ENCODE measurements around the gene SEMA4D.

Gene SEMA4D

GRCh38 chr9:89448821-89449220 is 49.1 kb downstream of the SEMA4D start:
- no peak for FAIRE-seq
- no peak for DNase-seq (ENCODE audit: insufficient read length, low spot score)

- FAIRE-seq (peak; percentile 52), DNase-seq (ENCODE audit: insufficient read length, low spot score) (no peak)
Observed at GRCh38 chr9:89448381-89448780, 49.5 kb downstream of the SEMA4D start.

- no peak for FAIRE-seq
- no peak for DNase-seq (ENCODE audit: insufficient read length, low spot score)
Observed at GRCh38 chr9:89447416-89447815, 50.5 kb downstream of the SEMA4D start.

GRCh38 chr9:89446961-89447310 is 51.0 kb downstream of the SEMA4D start:
- FAIRE-seq (no peak), DNase-seq (ENCODE audit: insufficient read length, low spot score) (no peak)

- FAIRE-seq = peak; percentile 42
- DNase-seq (ENCODE audit: insufficient read length, low spot score) = no peak
Observed at GRCh38 chr9:89446261-89446960, 51.5 kb downstream of the SEMA4D start.

GRCh38 chr9:89445801-89446251 is 52.1 kb downstream of the SEMA4D start:
- FAIRE-seq (no peak), DNase-seq (ENCODE audit: insufficient read length, low spot score) (no peak)

- DNase-seq (ENCODE audit: insufficient read length, low spot score) = no peak
- no peak for FAIRE-seq
Observed at GRCh38 chr9:89444925-89445765, 52.8 kb downstream of the SEMA4D start.

GRCh38 chr9:89444274-89444673 is 53.6 kb downstream of the SEMA4D start:
- DNase-seq (ENCODE audit: insufficient read length, low spot score) (no peak), FAIRE-seq (no peak)

- FAIRE-seq = no peak
- DNase-seq (ENCODE audit: insufficient read length, low spot score) = no peak
Observed at GRCh38 chr9:89442981-89443814, 54.7 kb downstream of the SEMA4D start.

GRCh38 chr9:89442501-89442978 is 55.4 kb downstream of the SEMA4D start:
- FAIRE-seq (peak; percentile 97), DNase-seq (ENCODE audit: insufficient read length, low spot score) (no peak)

- DNase-seq (ENCODE audit: insufficient read length, low spot score) (no peak), FAIRE-seq (no peak)
Observed at GRCh38 chr9:89441986-89442385, 55.9 kb downstream of the SEMA4D start.

GRCh38 chr9:89441655-89441970 is 56.3 kb downstream of the SEMA4D start:
- FAIRE-seq (no peak), DNase-seq (ENCODE audit: insufficient read length, low spot score) (no peak)

GRCh38 chr9:89440951-89441654 is 56.8 kb downstream of the SEMA4D start:
- DNase-seq (ENCODE audit: insufficient read length, low spot score) = no peak
- FAIRE-seq = peak; percentile 31

GRCh38 chr9:89440548-89440947 is 57.4 kb downstream of the SEMA4D start:
- DNase-seq (ENCODE audit: insufficient read length, low spot score) = no peak
- FAIRE-seq = peak; percentile 84

GRCh38 chr9:89440046-89440445 is 57.9 kb downstream of the SEMA4D start:
- DNase-seq (ENCODE audit: insufficient read length, low spot score) = no peak
- no peak for FAIRE-seq

- FAIRE-seq = peak; percentile 76
- DNase-seq (ENCODE audit: insufficient read length, low spot score) = no peak
Observed at GRCh38 chr9:89439571-89439970, 58.3 kb downstream of the SEMA4D start.

- FAIRE-seq = peak; percentile 55
- DNase-seq (ENCODE audit: insufficient read length, low spot score) = no peak
Observed at GRCh38 chr9:89438194-89438593, 59.7 kb downstream of the SEMA4D start.

- DNase-seq (ENCODE audit: insufficient read length, low spot score) (no peak), FAIRE-seq (no peak)
Observed at GRCh38 chr9:89437772-89438171, 60.1 kb downstream of the SEMA4D start.

GRCh38 chr9:89436963-89437625 is 60.8 kb downstream of the SEMA4D start:
- DNase-seq (ENCODE audit: insufficient read length, low spot score) = no peak

GRCh38 chr9:89436326-89436725 is 61.6 kb downstream of the SEMA4D start:
- DNase-seq (ENCODE audit: insufficient read length, low spot score) (no peak), FAIRE-seq (no peak)

More at GRCh38 chr9:89436963-89437625, 60.8 kb downstream of the SEMA4D start:
- FAIRE-seq = peak; percentile 68
